Neural cell (in vitro differentiated cells): ENCODE results near the gene ATG7. TPM values are rescaled to one million over a fixed set of nuclear protein-coding genes. Genes with fewer than 3 reads are reported as not detected.

Source experiments
- H2AFZ ChIP-seq: fragments of 200-600, 300-800 bp; sonication (generic), shearing (Covaris generic); 2 replicates; pipeline ENCODE4 v1.6.0; 2014; ENCODE audit warnings: low read depth, mild to moderate bottlenecking, antibody characterized with exemption, low read length, moderate library complexity
- H3F3A ChIP-seq: fragments of 200-600 bp; shearing (Covaris generic); 2 replicates; pipeline ENCODE4 v1.6.1; 2016; ENCODE audit warnings: mild to moderate bottlenecking, moderate library complexity, mixed read lengths, antibody characterized with exemption, low read length; ENCODE audit not compliant: insufficient read depth, poor library complexity, severe bottlenecking
- H3K27ac ChIP-seq: fragments of 200-600, 300-800 bp; sonication (generic), shearing (Covaris generic); 2 replicates; pipeline ENCODE4 v1.5.1; 2014; ENCODE audit warnings: mild to moderate bottlenecking, low read length, moderate library complexity
- H3K27me3 ChIP-seq: fragments of 300-800, 200-600 bp; sonication (generic), shearing (Covaris generic); 2 replicates; pipeline ENCODE4 v1.6.0; 2014; ENCODE audit warnings: mild to moderate bottlenecking, low read depth, low read length, moderate library complexity; ENCODE audit not compliant: insufficient read depth
- H3K36me3 ChIP-seq: fragments of 300-800, 200-600 bp; sonication (generic), shearing (Covaris generic); 2 replicates; pipeline ENCODE4 v1.5.1; 2014; ENCODE audit warnings: mild to moderate bottlenecking, antibody characterized with exemption, low read length, moderate library complexity; ENCODE audit not compliant: insufficient read depth
- H3K4me2 ChIP-seq: fragments of 300-800, 200-600 bp; sonication (generic), shearing (Covaris generic); 2 replicates; pipeline ENCODE4 v1.6.0; 2014; ENCODE audit warnings: mild to moderate bottlenecking, low read length
- H3K4me3 ChIP-seq: fragments of 300-800, 200-600 bp; sonication (generic), shearing (Covaris generic); 2 replicates; pipeline ENCODE4 v1.5.1; 2014; ENCODE audit warnings: mild to moderate bottlenecking, low read length, moderate library complexity
- H3K79me2 ChIP-seq: fragments of 200-600 bp; shearing (Covaris generic); replicated peaks from 2 replicates; pipeline ENCODE4 v1.6.0; 2014; ENCODE audit warnings: mild to moderate bottlenecking, low read length, moderate library complexity; ENCODE audit not compliant: insufficient read depth
- H3K9ac ChIP-seq: fragments of 300-800, 200-600 bp; sonication (generic), shearing (Covaris generic); 2 replicates; pipeline ENCODE4 v1.6.1; 2016; ENCODE audit warnings: mild to moderate bottlenecking, low read length, mixed read lengths
- H3K9me2 ChIP-seq: fragments of 200-600 bp; shearing (Covaris generic); 2 replicates; pipeline ENCODE4 v1.6.1; 2016; ENCODE audit warnings: mild to moderate bottlenecking, low read length, mixed read lengths; ENCODE audit not compliant: insufficient read depth
- H3K9me3 ChIP-seq: fragments of 200-600, 300-800 bp; sonication (generic), shearing (Covaris generic); 2 replicates; pipeline ENCODE4 v1.6.1; 2016; ENCODE audit warnings: mild to moderate bottlenecking, mixed run types, low read length, moderate library complexity, mixed read lengths
- H4K20me1 ChIP-seq: fragments of 200-600 bp; shearing (Covaris generic); 2 replicates; pipeline ENCODE4 v1.6.1; 2016; ENCODE audit warnings: mild to moderate bottlenecking, mixed run types; ENCODE audit not compliant: insufficient read depth
- CTCF ChIP-seq: fragments of 450-650 bp; IDR thresholded peaks from 2 replicates; pipeline ENCODE4 v1.5.1; 2014; ENCODE audit warnings: antibody characterized with exemption, mild to moderate bottlenecking, moderate library complexity; ENCODE audit not compliant: poor library complexity, severe bottlenecking
- EP300 ChIP-seq: fragments of 450-650 bp; conservative IDR thresholded peaks from 2 replicates; pipeline ENCODE4 v1.6.1; 2014; ENCODE audit warnings: antibody characterized with exemption, mild to moderate bottlenecking, moderate library complexity; ENCODE audit not compliant: poor library complexity, severe bottlenecking
- EZH2 ChIP-seq: fragments of 200-600, 300-800 bp; shearing (Covaris generic), sonication (generic); IDR thresholded peaks from 2 replicates; pipeline ENCODE4 v1.6.1; 2014; ENCODE audit warnings: antibody characterized with exemption, low read length, borderline replicate concordance, mild to moderate bottlenecking; ENCODE audit not compliant: insufficient read depth, poor library complexity, severe bottlenecking
- MXI1 ChIP-seq: fragments of 450-650 bp; conservative IDR thresholded peaks from 2 replicates; pipeline ENCODE4 v1.6.1; 2014; ENCODE audit warnings: antibody characterized with exemption, mild to moderate bottlenecking; ENCODE audit not compliant: poor library complexity, severe bottlenecking
- POLR2AphosphoS5 ChIP-seq: IDR thresholded peaks from 2 replicates; pipeline ENCODE4 v1.6.1; 2012
- RAD21 ChIP-seq: fragments of 450-650 bp; conservative IDR thresholded peaks from 2 replicates; pipeline ENCODE4 v1.6.1; 2014; ENCODE audit warnings: antibody characterized with exemption, mild to moderate bottlenecking, moderate library complexity
- REST ChIP-seq: IDR thresholded peaks from 2 replicates; pipeline ENCODE4 v1.6.1; 2012; ENCODE audit warnings: borderline replicate concordance
- SMC3 ChIP-seq: fragments of 450-650 bp; conservative IDR thresholded peaks from 2 replicates; pipeline ENCODE4 v1.6.1; 2014; ENCODE audit warnings: antibody characterized with exemption, mild to moderate bottlenecking, moderate library complexity; ENCODE audit not compliant: poor library complexity
- TAF1 ChIP-seq: IDR thresholded peaks from 2 replicates; pipeline ENCODE4 v1.6.1; 2012; ENCODE audit warnings: low read depth
- polyA plus RNA-seq: library from polyadenylated mRNA; depleted of rRNA; stranded (reverse); fragments of >200 nt; gene quantifications from 2 replicates; pipeline ENCODE4 v1.2.3, GENCODE V29; 2014

The ATG7 gene
- polyA plus RNA-seq, 1 donor from 2014 or later: 28.8 TPM

- H3K27ac ChIP-seq: no peak overlapping the region
- H3K36me3 ChIP-seq: no peaks in the 10 kb centered on the region
- no peak for TF ChIP-seq EZH2
- TF ChIP-seq TAF1: no peak
- no peak for TF ChIP-seq CTCF
- no peak for TF ChIP-seq EP300
- TF ChIP-seq REST: no peak
- no peak for TF ChIP-seq RAD21
- TF ChIP-seq POLR2AphosphoS5: no peak
- TF ChIP-seq MXI1: no peak
- TF ChIP-seq SMC3: no peak
- H3K9me3 ChIP-seq: no peaks in the 10 kb centered on the region
- no peak overlapping the region for H3K4me3 ChIP-seq
- no peak overlapping the region for H3K4me2 ChIP-seq
- no peaks in the 10 kb centered on the region for H3K27me3 ChIP-seq
- no peaks in the 10 kb centered on the region for H4K20me1 ChIP-seq
- H3K9me2 ChIP-seq: no peaks in the 10 kb centered on the region
- H3K9ac ChIP-seq: no peak overlapping the region
- H3K79me2 ChIP-seq: no peaks in the 10 kb centered on the region
- H3F3A ChIP-seq: no peaks in the 10 kb centered on the region
- no peak overlapping the region for H2AFZ ChIP-seq
These were observed 13.2 kb upstream of the ATG7 start for GRCh38 chr3:11258958-11259357.

GRCh38 chr3:11260460-11260859 lies 11.7 kb upstream of the ATG7 start:
- Histone ChIP-seq H3K9me3 (no peaks in the 10 kb centered on the region), H4K20me1 (no peaks in the 10 kb centered on the region), H3F3A (no peaks in the 10 kb centered on the region), H3K9me2 (no peaks in the 10 kb centered on the region), H3K4me2 (no peak overlapping the region), H3K9ac (no peak overlapping the region), H2AFZ (no peak overlapping the region), H3K79me2 (no peaks in the 10 kb centered on the region), H3K27me3 (no peaks in the 10 kb centered on the region), H3K27ac (no peak overlapping the region), H3K36me3 (no peaks in the 10 kb centered on the region), H3K4me3 (no peak overlapping the region)
- TF ChIP-seq RAD21 (no peak), CTCF (no peak), MXI1 (no peak), SMC3 (no peak), EZH2 (no peak), POLR2AphosphoS5 (no peak), REST (no peak), EP300 (no peak), TAF1 (no peak)
